ENCODE data around the gene TBX10.

Gene TBX10

DNA sequence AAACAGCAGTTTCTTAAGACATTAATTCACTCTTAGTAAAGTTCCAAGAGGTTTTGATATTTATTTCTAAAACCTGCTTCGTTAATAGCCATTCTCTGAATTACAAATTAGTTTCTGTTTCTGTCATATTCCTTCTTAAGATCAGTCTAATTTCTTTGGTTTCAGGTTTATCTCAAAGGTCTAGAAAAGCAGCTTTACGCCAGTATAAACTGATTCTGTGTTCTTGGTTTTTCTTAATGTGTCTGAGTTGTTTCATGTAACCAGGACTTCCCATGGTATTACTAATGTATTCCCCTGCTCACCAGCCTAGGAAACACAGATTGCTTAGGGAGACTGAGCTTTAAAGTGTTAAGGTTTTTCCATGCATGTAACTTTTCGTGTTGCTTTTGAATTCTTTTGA lies 17.7 kb upstream of the TBX10 start:
- no peak for TF ChIP-seq POLR2A (IDR thresholded peaks at IDR 0.05; ENCODE audit: low read depth, low read length)
- no peak for DNase-seq (ENCODE audit: insufficient read length, low spot score)
- no peak for FAIRE-seq

DNA sequence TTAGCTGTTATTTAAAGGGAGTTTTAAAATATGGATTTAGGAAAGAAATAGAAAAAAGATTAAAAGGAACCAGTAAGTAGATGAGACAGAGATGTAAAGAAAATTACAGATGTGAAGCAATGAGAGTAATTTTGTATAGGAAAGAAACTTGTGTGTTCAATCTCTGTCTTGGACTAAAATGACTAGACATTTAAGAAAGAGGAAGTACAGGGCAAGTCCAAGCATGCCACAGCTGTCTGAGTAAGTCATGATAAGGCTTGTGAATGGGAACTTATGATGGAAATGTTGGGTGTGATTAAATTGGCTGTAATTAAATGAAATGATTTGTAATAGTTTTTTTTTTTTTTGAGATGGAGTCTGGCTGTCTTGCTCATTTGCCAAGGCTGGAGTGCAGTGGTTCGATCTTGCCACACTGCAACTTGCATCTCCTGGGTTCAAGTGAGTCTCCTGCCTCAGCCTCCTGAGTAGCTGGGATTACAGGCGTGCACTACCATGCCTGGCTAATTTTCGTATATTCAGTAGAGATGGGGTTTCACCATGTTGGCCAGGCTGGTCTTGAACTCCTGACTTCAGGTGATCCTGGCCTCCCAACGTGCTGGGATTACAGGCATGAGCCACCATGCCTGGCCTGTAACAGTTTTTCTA lies 16.8 kb upstream of the TBX10 start:
- DNase-seq (ENCODE audit: insufficient read length, low spot score) (no peak), FAIRE-seq (no peak)
- no peak for TF ChIP-seq POLR2A (IDR thresholded peaks at IDR 0.05; ENCODE audit: low read depth, low read length)

DNA sequence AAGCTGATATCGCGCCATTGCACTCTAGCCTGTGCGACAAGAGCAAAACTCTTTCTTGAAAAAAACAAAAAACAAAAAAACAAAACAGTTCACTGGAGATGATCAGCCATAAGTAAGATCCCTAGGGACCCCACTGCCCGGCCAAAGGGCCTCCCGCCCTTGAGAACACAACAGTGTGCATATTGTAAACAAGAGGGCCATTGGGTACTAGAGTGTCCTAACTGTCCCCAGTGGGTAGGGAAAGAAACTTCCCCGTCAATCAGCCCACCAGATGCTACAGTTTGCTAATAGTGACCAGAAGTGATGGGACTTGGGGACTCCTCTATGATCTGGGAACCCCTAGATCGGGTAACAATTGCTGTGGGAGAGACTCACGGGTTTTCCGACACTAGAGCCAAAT lies 14.7 kb upstream of the TBX10 start:
- DNase-seq (ENCODE audit: insufficient read length, low spot score) (no peak), FAIRE-seq (no peak)
- no peak for TF ChIP-seq POLR2A (IDR thresholded peaks at IDR 0.05; ENCODE audit: low read depth, low read length)

DNA sequence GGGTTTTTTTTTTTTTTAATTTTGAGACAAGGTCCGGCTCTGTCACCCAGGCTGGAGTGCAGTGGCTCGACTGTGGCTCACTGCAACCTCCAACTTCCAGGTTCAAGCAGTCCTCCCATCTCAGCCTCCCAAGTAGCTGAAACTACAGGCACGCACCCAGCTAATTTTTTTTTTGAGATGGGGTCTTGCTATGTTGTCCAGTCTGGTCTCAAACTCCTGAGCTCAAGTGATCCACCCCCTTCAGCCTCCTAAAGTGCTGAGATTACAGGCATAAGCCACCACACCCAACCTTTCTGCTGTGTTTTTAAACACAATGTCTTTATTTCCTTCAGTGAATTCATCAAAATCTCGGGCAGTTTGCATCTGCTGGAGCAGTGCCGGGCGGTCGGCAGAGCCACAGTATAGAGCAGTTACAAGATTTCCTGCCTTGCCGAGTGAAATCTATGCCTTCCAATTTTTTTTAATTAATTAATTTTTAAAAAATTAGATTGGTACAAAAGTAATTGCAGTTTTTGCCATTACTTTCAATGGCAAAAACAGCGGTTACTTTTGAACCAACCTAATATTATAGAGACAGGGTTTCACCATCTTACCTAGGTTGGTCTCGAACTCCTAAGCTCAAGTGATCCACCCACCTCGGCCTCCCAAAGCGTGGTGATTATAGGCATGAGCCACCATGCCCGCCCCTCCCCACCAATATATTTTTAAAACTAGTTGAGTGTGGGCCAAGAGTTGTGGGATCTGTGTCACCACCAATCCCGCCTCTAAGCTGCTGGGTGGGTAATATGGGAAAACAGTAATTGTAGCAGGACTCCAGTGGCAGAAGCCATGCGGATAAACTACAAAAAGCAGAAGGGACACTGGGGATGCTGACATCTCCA lies 13.6 kb upstream of the TBX10 start:
- FAIRE-seq, result no peak
- TF ChIP-seq POLR2A (IDR thresholded peaks at IDR 0.05; ENCODE audit: low read depth, low read length), result no peak

DNA sequence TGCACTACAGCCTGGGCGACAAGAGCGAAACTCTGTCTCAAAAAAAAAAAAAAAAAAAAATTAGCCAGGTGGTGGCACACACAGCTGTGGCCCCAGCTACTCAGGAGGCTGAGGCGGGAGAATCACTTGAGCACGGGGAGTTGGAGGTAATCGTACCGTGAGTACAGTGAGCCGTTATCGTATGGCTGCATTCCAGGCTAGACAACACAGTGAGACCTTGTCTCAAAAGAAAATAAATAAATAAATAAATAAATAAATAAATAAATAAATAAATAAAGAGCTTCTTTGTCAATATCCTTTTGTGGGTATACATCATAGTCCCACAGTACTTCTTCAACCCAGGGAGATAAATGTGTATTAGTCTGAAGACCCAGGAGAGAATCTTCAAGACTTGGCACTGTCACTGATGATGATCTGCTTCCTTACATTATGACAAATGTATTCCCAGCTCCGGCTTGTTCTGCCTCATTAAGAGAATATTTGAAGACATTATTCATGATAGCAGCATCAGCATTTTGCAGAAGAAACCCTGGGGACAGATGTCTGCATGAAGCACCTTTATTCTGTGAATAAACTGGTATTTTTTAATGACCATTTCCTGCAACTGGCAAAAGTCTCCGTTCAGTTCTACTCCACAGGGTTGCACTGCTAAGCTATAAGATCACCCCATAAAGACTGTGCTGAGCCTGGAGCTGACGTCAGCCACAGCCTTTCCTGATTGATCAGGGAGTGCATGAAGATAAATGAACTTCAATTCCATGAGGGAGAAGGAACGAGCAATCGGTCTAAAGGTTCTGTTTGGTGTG lies 12.6 kb upstream of the TBX10 start:
- FAIRE-seq (no peak), DNase-seq (ENCODE audit: insufficient read length, low spot score) (no peak)
- no peak for TF ChIP-seq POLR2A (IDR thresholded peaks at IDR 0.05; ENCODE audit: low read depth, low read length)

More for the DNA sequence above, 13.6 kb upstream of the TBX10 start:
- no peak for DNase-seq (ENCODE audit: insufficient read length, low spot score)

DNA sequence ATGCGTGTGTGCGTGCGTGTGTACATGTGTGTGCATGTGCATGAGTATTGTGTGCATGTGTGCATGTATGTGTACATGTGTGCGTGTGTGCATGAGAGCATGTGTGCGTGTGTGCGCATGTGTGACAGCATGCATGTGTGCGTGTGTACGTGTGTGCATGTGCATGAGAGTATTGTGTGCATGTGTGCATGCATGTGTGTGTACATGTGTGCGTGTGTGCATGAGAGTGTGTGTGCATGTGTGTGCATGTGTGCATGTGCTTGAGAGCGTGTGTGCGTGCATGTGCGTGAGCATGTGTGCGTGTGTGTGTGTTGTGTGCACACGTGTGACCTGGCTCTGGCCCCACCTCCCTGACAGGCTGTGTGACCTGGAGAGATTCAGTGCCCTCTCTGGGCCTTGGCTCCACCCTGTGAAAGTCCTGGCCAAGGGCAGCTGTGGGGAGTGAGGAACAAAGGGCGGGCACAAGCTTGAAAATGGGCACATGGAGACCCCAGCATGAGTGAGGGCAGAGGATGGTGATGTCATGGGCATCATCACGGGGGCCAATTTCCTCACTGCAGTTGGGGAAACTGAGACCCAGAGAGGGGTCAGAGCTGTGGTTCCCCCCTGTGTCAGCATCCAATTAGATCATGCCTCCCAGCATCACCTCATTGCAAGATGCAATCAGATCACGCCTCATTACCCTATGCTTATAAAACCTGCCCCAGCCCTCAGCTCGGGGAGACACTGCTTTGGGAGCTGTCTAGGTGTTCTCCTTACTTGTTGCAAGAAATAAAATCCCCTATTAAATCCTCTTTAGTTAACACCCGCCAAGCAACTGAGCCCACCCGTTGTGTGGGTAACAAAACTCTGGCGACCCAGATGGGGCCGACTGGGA lies 10.3 kb upstream of the TBX10 start:
- no peak for TF ChIP-seq POLR2A (IDR thresholded peaks at IDR 0.05; ENCODE audit: low read depth, low read length)
- no peak for FAIRE-seq
- no peak for DNase-seq (ENCODE audit: insufficient read length, low spot score)

DNA sequence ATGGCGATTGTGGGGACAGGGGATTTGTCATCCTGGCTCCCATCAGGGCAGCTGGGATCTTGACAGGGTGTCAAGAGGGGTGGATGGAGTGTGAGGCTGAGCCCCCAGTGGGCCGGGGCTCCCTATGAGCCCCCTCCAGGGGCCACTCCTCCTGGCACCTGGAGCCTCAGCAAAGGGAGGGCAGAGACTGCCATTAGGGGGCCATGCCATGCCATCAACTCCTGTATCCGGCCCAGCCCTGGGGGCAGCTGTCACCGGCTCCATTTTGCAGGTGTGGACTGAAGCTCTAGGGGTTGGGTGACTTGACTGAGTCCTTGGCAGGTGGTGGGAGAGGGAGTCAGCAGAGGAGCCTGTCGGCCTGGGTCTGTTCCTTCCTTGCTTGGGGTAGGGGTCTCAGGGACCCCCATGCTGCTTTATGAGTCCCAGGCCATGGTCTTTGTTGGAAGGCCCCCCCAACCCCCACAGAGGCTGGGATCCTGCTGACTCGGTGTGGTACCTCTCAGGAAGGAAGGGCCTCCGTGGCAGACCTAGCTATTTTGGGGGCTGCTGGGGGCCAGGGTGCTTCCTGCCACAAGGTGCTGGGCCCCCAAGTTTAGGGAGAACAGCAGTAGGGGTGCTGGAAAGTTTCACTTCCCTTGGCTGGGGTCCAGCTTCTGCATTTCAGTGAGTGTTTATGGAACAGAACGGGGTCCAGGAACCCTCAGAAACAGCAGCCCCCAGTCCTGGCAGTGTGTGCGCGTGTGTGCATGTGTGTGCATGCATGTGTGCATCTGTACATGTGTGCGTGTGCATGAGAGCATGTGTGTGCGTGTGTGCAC lies 9.4 kb upstream of the TBX10 start:
- no peak for DNase-seq (ENCODE audit: insufficient read length, low spot score)
- TF ChIP-seq POLR2A (IDR thresholded peaks at IDR 0.05; ENCODE audit: low read depth, low read length), result no peak
- FAIRE-seq, result no peak

DNA sequence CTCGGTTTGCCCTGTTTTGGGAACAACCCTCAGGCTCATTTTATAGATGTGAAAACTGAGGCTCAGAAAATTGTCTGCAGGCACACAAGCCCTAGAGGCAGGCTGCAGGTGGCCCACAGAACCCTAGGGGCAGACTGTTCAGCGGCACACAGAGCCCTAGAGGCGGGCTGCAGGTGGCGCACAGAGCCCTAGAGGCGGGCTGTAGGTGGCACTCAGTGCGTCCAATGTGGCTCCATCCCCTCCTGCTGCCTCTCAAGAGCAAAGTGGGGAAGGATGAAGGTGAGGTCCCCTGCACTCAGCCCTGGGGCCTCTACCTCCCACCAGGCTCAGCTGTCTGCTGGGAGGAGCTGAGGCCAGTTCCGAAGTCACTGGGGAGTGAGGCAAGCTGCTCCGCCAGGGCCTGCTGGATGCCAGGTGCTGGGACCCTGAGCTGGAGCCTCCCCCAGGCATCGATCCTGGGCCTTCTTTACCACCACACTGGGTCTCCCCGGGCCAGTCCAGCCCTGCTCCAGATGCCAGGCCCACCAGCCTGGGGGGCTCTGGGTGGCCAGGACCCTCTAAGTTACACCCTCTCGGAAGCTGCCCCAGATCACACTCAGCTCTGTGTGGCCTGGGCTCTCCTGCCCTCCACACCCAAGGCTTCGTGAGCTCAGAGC lies 8.7 kb upstream of the TBX10 start:
- no peak for TF ChIP-seq POLR2A (IDR thresholded peaks at IDR 0.05; ENCODE audit: low read depth, low read length)
- no peak for DNase-seq (ENCODE audit: insufficient read length, low spot score)
- FAIRE-seq, result no peak

DNA sequence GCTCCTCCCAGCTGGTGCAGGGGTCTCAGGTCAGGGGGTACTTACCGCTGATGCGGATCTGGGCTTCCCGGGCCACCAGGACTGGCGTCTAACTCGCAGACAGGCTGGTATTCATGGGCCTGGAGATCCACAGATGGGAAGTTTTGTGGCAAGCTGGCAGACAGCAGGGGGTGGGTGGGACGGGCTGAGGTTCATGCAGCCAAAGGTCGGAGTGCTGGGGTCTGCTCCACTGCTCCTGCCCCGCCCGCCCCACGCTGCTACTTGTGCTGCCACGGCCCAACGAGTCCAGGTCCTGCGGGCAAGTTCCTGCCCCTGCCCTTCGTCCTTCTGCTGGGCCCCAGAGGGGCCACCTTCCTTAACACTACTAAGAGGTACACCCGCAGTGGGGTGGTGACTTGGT lies 7.9 kb upstream of the TBX10 start:
- no peak for FAIRE-seq
- no peak for DNase-seq (ENCODE audit: insufficient read length, low spot score)
- TF ChIP-seq POLR2A (IDR thresholded peaks at IDR 0.05; ENCODE audit: low read depth, low read length), result no peak

DNA sequence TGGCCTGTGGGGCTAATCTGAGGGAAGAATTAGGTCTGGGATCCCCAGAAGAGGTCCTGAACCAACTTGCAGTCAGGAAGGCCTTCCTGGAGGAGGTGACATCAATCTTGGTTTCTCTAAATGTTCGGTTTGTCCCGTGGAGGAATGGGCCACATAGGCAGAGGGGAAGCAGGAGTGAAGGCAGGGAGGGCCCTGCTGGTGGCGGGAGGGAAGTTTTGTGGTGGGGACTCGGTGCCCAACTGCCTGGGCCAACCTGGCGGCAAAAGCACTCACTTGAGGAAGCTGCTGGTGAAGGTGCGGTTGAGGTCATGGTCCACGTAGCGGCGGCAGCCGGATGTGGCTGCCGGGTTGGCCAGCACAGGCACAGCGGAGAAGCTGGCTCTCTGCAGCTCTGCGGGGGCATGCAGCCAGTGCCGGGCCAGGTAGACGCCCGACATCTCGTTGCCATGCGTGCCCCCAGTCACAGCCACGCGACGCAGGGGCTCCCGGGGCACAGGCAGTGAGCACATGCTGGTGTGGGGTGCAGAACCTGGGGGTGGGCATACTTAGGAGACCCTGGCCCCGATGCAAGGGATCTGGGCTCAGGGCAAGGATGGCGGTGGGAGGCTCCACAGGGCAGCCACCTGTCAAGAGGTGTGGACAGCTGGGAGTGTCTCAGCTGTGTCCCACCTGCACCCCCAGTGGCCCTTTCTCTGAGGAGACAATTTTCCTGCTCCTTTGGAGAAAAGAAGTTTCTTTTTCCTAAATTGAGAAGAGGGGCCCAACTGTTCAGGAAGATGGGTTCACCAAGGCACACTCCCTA lies 7.2 kb upstream of the TBX10 start:
- DNase-seq (ENCODE audit: insufficient read length, low spot score), result no peak
- FAIRE-seq, result no peak
- no peak for TF ChIP-seq POLR2A (IDR thresholded peaks at IDR 0.05; ENCODE audit: low read depth, low read length)
